ENCODE measurements around the gene TEKT4. TPM values are rescaled to one million over a fixed set of nuclear protein-coding genes. Genes with fewer than 3 reads are reported as not detected.
"Not testable (repeated sequence)": the region's sequence is repeated elsewhere in the genome, so short reads cannot be mapped to it uniquely, and the experiment has no call there.

The TEKT4 gene
- total RNA-seq, 3 donors from 2014 or later, result not detected

DNA sequence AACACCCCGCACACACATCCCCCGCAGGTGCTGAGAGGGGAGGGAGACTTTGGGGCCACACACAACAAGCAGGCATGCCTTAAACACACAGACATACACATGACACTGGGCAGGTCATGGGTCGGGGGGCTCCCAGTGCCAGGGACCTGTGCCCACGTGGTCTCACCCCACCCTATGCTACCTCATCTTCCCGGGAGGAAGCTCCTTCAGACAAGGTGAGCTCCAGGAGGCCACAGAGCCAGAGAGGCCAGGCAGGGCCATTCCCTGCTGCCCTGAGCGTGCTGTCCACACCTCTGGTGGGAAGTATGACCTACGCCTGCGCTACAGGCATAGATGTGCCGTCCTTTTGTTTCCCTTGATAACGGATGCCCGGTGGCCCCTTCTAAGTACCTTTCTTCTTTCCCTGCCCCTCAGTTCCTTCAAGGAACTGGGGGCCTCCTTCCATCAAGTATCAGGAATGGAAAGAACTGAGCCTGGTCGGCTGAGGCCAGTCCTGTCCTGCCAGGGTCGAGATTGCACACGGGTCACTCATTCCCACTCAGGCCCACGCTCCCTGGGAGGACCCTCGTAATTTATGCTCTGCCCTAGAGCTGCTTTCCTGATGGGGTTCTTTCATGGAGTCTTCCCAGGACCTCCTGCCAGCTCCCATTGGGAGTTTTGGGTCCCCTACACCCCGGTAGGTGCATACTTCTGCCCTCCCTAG lies 4.7 kb downstream of the TEKT4 start:
- TF ChIP-seq, protein P1, sequence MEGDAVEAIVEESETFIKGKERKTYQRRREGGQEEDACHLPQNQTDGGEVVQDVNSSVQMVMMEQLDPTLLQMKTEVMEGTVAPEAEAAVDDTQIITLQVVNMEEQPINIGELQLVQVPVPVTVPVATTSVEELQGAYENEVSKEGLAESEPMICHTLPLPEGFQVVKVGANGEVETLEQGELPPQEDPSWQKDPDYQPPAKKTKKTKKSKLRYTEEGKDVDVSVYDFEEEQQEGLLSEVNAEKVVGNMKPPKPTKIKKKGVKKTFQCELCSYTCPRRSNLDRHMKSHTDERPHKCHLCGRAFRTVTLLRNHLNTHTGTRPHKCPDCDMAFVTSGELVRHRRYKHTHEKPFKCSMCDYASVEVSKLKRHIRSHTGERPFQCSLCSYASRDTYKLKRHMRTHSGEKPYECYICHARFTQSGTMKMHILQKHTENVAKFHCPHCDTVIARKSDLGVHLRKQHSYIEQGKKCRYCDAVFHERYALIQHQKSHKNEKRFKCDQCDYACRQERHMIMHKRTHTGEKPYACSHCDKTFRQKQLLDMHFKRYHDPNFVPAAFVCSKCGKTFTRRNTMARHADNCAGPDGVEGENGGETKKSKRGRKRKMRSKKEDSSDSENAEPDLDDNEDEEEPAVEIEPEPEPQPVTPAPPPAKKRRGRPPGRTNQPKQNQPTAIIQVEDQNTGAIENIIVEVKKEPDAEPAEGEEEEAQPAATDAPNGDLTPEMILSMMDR (IDR thresholded peaks at IDR 0.05), result no peak
- no peak for TF ChIP-seq POLR2AphosphoS5 (IDR thresholded peaks at IDR 0.05)
- no peak for TF ChIP-seq POLR2A (IDR thresholded peaks at IDR 0.05)
- H3K27ac ChIP-seq, result no peak overlapping the region
- intact Hi-C loops (cut with DNase I; ENCODE audit: low total_unique reads), result no loop called here
- no peak for DNase-seq (ENCODE audit: low spot score in 2 of 2)
- H3K4me1 ChIP-seq, result no peaks in the 10 kb centered on the region
- no peak overlapping the region for H3K4me3 ChIP-seq
- H3K9me3 ChIP-seq, result no peaks in the 10 kb centered on the region
- H3K27me3 ChIP-seq, result peaks cover 0 to 37% of the 10 kb centered on the region in 2 donors
- H3K36me3 ChIP-seq, result no peaks in the 10 kb centered on the region

- no peak for DNase-seq (ENCODE audit: low spot score in 2 of 2)
- Histone ChIP-seq H3K27me3 (peaks cover 0 to 35% of the 10 kb centered on the region in 2 donors), H3K4me1 (no peaks in the 10 kb centered on the region), H3K4me3 (no peak overlapping the region), H3K36me3 (no peaks in the 10 kb centered on the region), H3K27ac (no peak overlapping the region), H3K9me3 (no peaks in the 10 kb centered on the region)
- intact Hi-C loops (cut with DNase I; ENCODE audit: low total_unique reads), result no loop called here
- TF ChIP-seq, protein P1 (IDR thresholded peaks at IDR 0.05), result no peak
- no peak for TF ChIP-seq POLR2A (IDR thresholded peaks at IDR 0.05)
- TF ChIP-seq POLR2AphosphoS5 (IDR thresholded peaks at IDR 0.05), result no peak
These were observed 5.3 kb downstream of the TEKT4 start for GRCh38 chr2:94876523-94876863.

GRCh38 chr2:94877129-94877528 lies 5.9 kb downstream of the TEKT4 start:
- intact Hi-C loops (cut with DNase I; ENCODE audit: low total_unique reads), result no loop called here

GRCh38 chr2:94878575-94878974 lies 7.3 kb downstream of the TEKT4 start:
- H3K27me3 ChIP-seq, result peaks cover 0 to 18% of the 10 kb centered on the region in 2 donors
- DNase-seq (ENCODE audit: low spot score in 2 of 2); H3K36me3 ChIP-seq; H3K4me1 ChIP-seq; H3K9me3 ChIP-seq; intact Hi-C loops (cut with DNase I; ENCODE audit: low total_unique reads); H3K27ac ChIP-seq; H3K4me3 ChIP-seq: not testable (repeated sequence)

More at GRCh38 chr2:94877129-94877528, 5.9 kb downstream of the TEKT4 start:
- Histone ChIP-seq H3K9me3 (no peaks in the 10 kb centered on the region), H3K27me3 (peaks cover 0 to 30% of the 10 kb centered on the region in 2 donors), H3K4me1 (no peaks in the 10 kb centered on the region), H3K4me3 (no peak overlapping the region), H3K36me3 (no peaks in the 10 kb centered on the region), H3K27ac (no peak overlapping the region)
- TF ChIP-seq, protein P1 (IDR thresholded peaks at IDR 0.05), result no peak
- no peak for TF ChIP-seq POLR2AphosphoS5 (IDR thresholded peaks at IDR 0.05)
- no peak for TF ChIP-seq POLR2A (IDR thresholded peaks at IDR 0.05)
- no peak for DNase-seq (ENCODE audit: low spot score in 2 of 2)

GRCh38 chr2:94879314-94879981 lies 8.2 kb downstream of the TEKT4 start:
- DNase-seq (ENCODE audit: low spot score in 2 of 2), result no peak

More at GRCh38 chr2:94879314-94879981, 8.2 kb downstream of the TEKT4 start:
- TF ChIP-seq POLR2AphosphoS5 (IDR thresholded peaks at IDR 0.05) (no peak), POLR2A (IDR thresholded peaks at IDR 0.05) (no peak)
- TF ChIP-seq, protein P1 (IDR thresholded peaks at IDR 0.05), result no peak
- Histone ChIP-seq H3K4me1 (no peaks in the 10 kb centered on the region), H3K36me3 (no peaks in the 10 kb centered on the region), H3K27me3 (peaks cover 0 to 9% of the 10 kb centered on the region in 2 donors), H3K27ac (no peak overlapping the region), H3K4me3 (no peak overlapping the region), H3K9me3 (no peaks in the 10 kb centered on the region)
- intact Hi-C loops (cut with DNase I; ENCODE audit: low total_unique reads), result no loop called here

Measured in breast epithelium (tissue), 4 donors.